SK-N-SH (cell line): ENCODE data around the gene THUMPD2.

Source experiments
- CHD2 ChIP-seq: fragments of 150-350 bp; IDR thresholded peaks from 2 replicates; pipeline ENCODE4 v1.6.1; 2018; ENCODE audit warnings: low read length; ENCODE audit not compliant: partially characterized antibody
- EP300 ChIP-seq, 2 experiments: IDR thresholded peaks; 2 replicates each; pipeline versions ENCODE4 v1.4.0 to v1.6.1; 2012; ENCODE audit warnings: borderline replicate concordance in 1 of 2, low read depth in 1 of 2, low read length in 1 of 2
- RFX5 ChIP-seq: IDR thresholded peaks from 2 replicates; pipeline ENCODE4 v1.6.1; 2012; ENCODE audit warnings: mild to moderate bottlenecking, improper control_type of control experiment, low read length
- YY1 ChIP-seq: IDR thresholded peaks from 2 replicates; pipeline ENCODE4 v1.4.0; 2012; ENCODE audit warnings: low read depth, mild to moderate bottlenecking
- TF ChIP-seq, protein P1 (sequence below): fragments of 200-600 bp; sonication (generic); IDR thresholded peaks from 2 replicates; pipeline ENCODE4 v1.6.1; 2017; ENCODE audit warnings: antibody characterized with exemption, mild to moderate bottlenecking, moderate library complexity

DNA sequence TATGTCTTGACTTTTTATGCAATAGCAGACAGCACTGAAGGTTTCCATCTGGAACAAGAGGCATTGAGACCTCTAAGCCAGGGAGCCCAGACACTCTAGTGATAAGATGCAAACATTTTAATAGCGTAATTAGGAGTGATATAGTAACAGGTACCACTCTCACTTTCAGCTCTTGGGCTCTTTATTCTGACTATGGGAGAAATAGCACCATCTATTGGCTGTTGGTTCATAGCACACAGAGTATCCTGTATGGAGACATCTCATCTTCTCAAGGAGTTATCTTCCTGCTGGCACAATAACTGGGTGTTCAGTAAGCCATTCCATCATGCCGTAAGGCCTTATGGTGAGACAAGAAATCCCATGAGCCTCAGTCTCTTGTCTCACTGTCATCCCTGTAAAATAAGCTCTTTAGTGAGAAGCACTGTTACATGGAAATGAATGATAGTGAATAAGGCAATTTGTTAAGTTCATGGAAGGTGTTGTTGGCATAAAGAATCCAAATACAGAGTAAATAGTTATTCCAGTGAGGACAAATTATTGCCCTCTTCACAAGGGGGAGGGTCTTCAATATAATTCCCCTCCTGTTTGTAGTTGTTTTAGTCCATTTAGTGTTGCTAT, 48.3 kb downstream of the THUMPD2 start:
- TF ChIP-seq CHD2 (no peak), YY1 (no peak), EP300 (IDR thresholded peaks at IDR 0.05; ENCODE audit: borderline replicate concordance in 1 of 2, low read depth in 1 of 2, low read length in 1 of 2) (no peak), RFX5 (no peak)
- TF ChIP-seq, protein P1, sequence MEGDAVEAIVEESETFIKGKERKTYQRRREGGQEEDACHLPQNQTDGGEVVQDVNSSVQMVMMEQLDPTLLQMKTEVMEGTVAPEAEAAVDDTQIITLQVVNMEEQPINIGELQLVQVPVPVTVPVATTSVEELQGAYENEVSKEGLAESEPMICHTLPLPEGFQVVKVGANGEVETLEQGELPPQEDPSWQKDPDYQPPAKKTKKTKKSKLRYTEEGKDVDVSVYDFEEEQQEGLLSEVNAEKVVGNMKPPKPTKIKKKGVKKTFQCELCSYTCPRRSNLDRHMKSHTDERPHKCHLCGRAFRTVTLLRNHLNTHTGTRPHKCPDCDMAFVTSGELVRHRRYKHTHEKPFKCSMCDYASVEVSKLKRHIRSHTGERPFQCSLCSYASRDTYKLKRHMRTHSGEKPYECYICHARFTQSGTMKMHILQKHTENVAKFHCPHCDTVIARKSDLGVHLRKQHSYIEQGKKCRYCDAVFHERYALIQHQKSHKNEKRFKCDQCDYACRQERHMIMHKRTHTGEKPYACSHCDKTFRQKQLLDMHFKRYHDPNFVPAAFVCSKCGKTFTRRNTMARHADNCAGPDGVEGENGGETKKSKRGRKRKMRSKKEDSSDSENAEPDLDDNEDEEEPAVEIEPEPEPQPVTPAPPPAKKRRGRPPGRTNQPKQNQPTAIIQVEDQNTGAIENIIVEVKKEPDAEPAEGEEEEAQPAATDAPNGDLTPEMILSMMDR, result peak; percentile 66
